COLO668 (cell line): ENCODE data around the gene METTL13.
A peak's percentile ranks its signal among the peaks of the same experiment; 100 is the strongest.

Experiments
- DNase-seq: peaks from one replicate; lab custom pipeline; 2025; ENCODE audit not compliant: unreplicated experiment; lab: John Stamatoyannopoulos, UW

The METTL13 gene

DNA sequence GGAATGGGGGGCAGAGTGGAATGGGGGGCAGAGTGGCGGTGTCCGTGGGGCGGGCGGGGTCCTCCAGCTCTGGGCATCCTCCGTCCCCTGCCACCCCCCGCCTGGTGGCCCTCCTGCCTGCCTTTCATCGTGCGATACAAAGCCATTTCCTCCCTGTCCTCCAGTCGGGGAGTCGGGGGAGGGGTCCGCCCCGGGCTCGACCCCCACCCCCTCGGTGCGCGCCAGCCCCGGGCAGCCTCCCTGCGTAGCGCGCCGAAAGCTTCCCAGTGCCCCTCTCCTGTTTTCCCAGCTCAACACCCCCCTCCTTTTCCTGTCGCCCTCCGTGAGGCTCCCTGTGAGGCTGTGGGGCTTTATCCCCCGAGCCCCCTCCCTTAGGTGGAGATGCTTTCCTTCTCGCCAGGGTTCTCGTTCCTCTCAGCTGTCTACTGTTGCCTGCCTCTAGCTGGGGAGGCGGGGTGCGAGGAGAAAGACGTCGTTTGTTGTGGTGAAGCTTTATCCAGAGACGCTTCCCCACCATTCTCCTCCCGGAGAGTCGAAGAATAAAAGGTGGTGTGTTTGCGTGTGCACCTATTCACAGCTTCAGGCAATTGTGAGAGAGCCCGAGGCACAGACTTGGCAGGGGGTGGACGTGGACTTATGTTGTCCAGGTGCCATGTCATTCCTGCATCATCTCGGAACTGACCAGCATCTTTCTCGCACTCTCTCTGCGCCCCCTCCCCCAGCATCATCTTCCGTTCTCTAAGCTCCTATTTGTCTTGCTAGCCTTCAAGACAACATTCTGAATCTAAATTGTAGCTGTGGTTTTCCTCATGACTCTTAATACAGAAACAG, 60.7 kb downstream of the METTL13 start:
- peak; percentile 44 for DNase-seq

DNA sequence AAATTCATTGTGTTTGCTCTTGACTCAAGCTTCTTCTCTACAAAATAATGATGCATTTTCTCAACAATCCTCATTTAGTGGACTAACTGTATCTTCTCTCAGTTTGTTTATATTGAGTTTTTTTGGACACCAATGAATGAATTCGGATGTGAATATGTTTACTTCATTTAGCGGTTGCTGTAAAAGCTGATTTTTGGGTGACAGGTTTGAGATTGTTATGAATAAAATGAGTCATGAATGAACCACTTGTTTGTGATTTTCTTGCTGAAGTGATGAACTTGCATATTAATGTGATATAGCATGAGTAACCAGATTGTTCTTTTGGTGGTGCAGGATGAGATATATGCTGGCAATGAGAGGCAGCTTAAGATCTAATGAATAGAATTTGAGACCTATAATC, 62.9 kb downstream of the METTL13 start:
- no peak for DNase-seq

DNA sequence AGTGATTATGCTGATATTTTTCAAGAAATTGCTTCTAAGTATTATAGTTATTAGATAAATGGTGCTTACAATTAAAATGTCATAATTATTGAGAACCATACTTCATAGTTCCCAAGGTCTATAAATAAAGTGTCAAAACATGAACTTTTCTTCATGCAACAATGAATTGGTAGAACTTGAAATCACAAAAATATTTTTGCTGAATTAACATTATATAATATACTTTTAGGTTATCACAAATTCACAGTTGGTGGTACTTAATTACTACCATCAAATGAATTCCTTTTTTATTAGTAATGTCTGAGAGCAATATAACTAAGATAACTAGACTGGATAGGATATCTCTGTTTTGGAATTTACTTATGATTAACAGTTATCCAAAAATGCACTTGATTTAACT, 64.5 kb downstream of the METTL13 start:
- no peak for DNase-seq
